Smooth muscle cell (in vitro differentiated cells): ENCODE measurements around the gene BRI3. TPM values are rescaled to one million over a fixed set of nuclear protein-coding genes. Genes with fewer than 3 reads are reported as not detected.

ENCODE experiments used
- DNase-seq: peaks from one replicate; lab custom pipeline; 2025; ENCODE audit not compliant: unreplicated experiment; lab: John Stamatoyannopoulos, UW
- H2AFZ ChIP-seq: fragments of 200-600 bp; sonication (generic); 2 replicates; pipeline ENCODE4 v1.6.0; 2016; ENCODE audit warnings: antibody characterized with exemption, low read depth, mild to moderate bottlenecking
- H3F3A ChIP-seq: fragments of 200-600 bp; sonication (generic); 2 replicates; pipeline ENCODE4 v1.6.0; 2017; ENCODE audit warnings: antibody characterized with exemption, low read depth
- H3K27ac ChIP-seq: fragments of 200-600 bp; sonication (generic); 2 replicates; pipeline ENCODE4 v1.5.1; 2016; ENCODE audit warnings: low read depth, mild to moderate bottlenecking
- H3K27me3 ChIP-seq: fragments of 200-600 bp; sonication (generic); 2 replicates; pipeline ENCODE4 v1.6.1; 2016; ENCODE audit warnings: low read depth, mild to moderate bottlenecking
- H3K36me3 ChIP-seq: fragments of 200-600 bp; sonication (generic); 2 replicates; pipeline ENCODE4 v1.5.1; 2016; ENCODE audit warnings: low read depth
- H3K4me1 ChIP-seq: fragments of 200-600 bp; sonication (generic); 2 replicates; pipeline ENCODE4 v1.5.1; 2016; ENCODE audit warnings: low read depth
- H3K4me2 ChIP-seq: fragments of 200-600 bp; sonication (generic); 2 replicates; pipeline ENCODE4 v1.6.0; 2016; ENCODE audit warnings: mild to moderate bottlenecking
- H3K4me3 ChIP-seq: fragments of 200-600 bp; sonication (generic); 2 replicates; pipeline ENCODE4 v1.5.1; 2016; ENCODE audit warnings: mild to moderate bottlenecking
- H3K79me2 ChIP-seq: fragments of 200-600 bp; sonication (generic); 2 replicates; pipeline ENCODE4 v1.6.0; 2016; ENCODE audit warnings: low read depth, mild to moderate bottlenecking
- H3K9ac ChIP-seq: fragments of 200-600 bp; sonication (generic); 2 replicates; pipeline ENCODE4 v1.6.0; 2016; ENCODE audit warnings: low read depth
- H3K9me3 ChIP-seq: fragments of 200-600 bp; sonication (generic); replicated peaks from 2 replicates; pipeline ENCODE4 v1.5.1; 2016; ENCODE audit warnings: low read depth
- H4K20me1 ChIP-seq: fragments of 200-600 bp; sonication (generic); 2 replicates; pipeline ENCODE4 v1.6.0; 2016; ENCODE audit warnings: low read depth
- WGBS: methylation state at CpG from one replicate; pipeline ENCODE4 v1.1.7; 2016; ENCODE audit warnings: low lambda C conversion rate; 5-methylcytosine and 5-hydroxymethylcytosine counted together
- polyA plus RNA-seq: library from polyadenylated mRNA; unstranded; fragments of >200 nt; fragmentation: Nextera tagmentation; extraction: Ambion mirVana; gene quantifications from 2 replicates; pipeline ENCODE4 v1.2.1, GENCODE V29; 2016
- total RNA-seq: library from RNA; depleted of rRNA; stranded (reverse); fragments of >200 nt; gene quantifications from 2 replicates; pipeline ENCODE4 v1.2.3, GENCODE V29; 2014
- TF ChIP-seq, protein P1 (sequence below): fragments of 200-600 bp; sonication (generic); IDR thresholded peaks from 2 replicates; pipeline ENCODE4 v1.5.1; 2017; ENCODE audit warnings: borderline replicate concordance, mild to moderate bottlenecking, antibody characterized with exemption; ENCODE audit not compliant: insufficient read depth, poor library complexity, severe bottlenecking

BRI3 gene, protein sequence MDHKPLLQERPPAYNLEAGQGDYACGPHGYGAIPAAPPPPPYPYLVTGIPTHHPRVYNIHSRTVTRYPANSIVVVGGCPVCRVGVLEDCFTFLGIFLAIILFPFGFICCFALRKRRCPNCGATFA
- total RNA-seq (58.4 and 70.1 TPM in 2 replicates), polyA plus RNA-seq (83.0 and 84.9 TPM in 2 replicates)

DNA sequence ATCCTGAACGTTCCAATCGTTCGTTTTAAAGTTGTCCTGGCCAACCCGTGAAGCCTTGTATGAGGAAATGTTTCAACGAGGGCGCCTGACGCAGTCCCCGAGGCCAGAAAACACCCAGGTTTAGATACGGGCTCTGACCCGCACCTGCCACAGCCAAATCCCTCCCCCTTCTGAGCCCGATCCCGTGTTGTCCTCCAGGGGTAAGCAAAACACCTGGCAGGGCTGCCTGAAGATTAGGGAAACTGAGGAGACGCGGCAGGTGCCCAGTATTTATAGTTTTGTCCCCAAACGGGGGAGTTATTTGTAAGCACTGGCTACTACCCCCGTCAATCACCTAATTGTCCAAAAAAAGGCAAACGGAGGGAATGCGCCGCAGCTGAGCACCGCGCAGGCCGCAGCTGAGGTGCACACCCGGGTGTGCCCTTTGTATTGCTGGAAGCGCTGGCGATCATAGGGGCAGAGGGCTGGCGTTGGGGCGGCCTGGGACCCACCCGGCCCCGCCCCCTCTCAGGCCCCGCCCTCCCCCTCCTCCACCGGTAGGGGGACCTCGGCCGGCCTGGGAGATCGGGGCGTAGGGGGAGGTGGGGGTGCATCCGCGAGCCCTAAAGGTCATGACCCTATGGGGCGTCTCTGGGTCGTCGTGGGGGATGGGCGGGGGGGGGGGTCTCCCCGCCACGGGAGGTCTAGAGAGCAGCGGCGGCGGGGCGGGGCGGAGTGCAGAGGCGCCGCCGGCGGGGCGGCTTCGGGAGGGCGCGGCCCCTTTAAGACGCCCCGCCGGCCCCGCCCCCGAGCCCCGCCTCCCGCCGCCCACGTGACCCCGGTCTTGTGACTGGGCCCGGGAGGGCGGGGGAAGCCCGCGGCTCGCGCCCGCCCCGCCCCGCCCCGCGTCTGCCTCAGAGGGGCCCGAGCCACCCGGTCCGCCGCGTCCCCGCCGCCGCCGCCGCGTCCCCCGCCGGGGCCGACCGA is at the start of gene BRI3:
Gene BRI3 (plus strand): TSS at position 896 of the 966 bp plus-strand sequence. CDS start 110 bp downstream, outside the sequence.
- WGBS, result 4% methylated on average over 28 of the region's 92 CpGs

GRCh38 chr7:98232263-98232585 is 49.3 kb upstream of the BRI3 start:
- H3K27ac ChIP-seq, result no peak overlapping the region
- no peaks in the 10 kb centered on the region for H4K20me1 ChIP-seq
- H3K9me3 ChIP-seq, result no peaks in the 10 kb centered on the region
- H2AFZ ChIP-seq, result no peak overlapping the region
- H3K4me1 ChIP-seq, result no peaks in the 10 kb centered on the region
- H3K27me3 ChIP-seq, result no peaks in the 10 kb centered on the region
- no peak overlapping the region for H3K4me3 ChIP-seq
- no peaks in the 10 kb centered on the region for H3K79me2 ChIP-seq
- no peaks in the 10 kb centered on the region for H3F3A ChIP-seq
- no peak overlapping the region for H3K9ac ChIP-seq
- no peaks in the 10 kb centered on the region for H3K36me3 ChIP-seq
- H3K4me2 ChIP-seq, result no peak overlapping the region
- no peak for DNase-seq
- 98% methylated on average over 8 of the region's 8 CpGs for WGBS
- TF ChIP-seq, protein P1, sequence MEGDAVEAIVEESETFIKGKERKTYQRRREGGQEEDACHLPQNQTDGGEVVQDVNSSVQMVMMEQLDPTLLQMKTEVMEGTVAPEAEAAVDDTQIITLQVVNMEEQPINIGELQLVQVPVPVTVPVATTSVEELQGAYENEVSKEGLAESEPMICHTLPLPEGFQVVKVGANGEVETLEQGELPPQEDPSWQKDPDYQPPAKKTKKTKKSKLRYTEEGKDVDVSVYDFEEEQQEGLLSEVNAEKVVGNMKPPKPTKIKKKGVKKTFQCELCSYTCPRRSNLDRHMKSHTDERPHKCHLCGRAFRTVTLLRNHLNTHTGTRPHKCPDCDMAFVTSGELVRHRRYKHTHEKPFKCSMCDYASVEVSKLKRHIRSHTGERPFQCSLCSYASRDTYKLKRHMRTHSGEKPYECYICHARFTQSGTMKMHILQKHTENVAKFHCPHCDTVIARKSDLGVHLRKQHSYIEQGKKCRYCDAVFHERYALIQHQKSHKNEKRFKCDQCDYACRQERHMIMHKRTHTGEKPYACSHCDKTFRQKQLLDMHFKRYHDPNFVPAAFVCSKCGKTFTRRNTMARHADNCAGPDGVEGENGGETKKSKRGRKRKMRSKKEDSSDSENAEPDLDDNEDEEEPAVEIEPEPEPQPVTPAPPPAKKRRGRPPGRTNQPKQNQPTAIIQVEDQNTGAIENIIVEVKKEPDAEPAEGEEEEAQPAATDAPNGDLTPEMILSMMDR, result no peak

More for the DNA sequence above, at the start of gene BRI3:
- Histone ChIP-seq H3F3A (peaks cover 4% of the 10 kb centered on the region), H3K9ac (peak within 1 kb of the TSS; percentile 97), H3K27ac (peak within 1 kb of the TSS; percentile 81), H4K20me1 (peaks cover 39% of the 10 kb centered on the region), H3K27me3 (no peaks in the 10 kb centered on the region), H3K4me2 (peak within 1 kb of the TSS; percentile 100), H3K4me1 (peaks cover 44% of the 10 kb centered on the region), H3K36me3 (no peaks in the 10 kb centered on the region), H3K79me2 (peaks cover 43% of the 10 kb centered on the region), H3K4me3 (peak within 1 kb of the TSS; percentile 96), H3K9me3 (no peaks in the 10 kb centered on the region), H2AFZ (peak within 1 kb of the TSS; percentile 69)
- TF ChIP-seq, protein P1, result no peak
- peak; percentile 81 for DNase-seq

DNA sequence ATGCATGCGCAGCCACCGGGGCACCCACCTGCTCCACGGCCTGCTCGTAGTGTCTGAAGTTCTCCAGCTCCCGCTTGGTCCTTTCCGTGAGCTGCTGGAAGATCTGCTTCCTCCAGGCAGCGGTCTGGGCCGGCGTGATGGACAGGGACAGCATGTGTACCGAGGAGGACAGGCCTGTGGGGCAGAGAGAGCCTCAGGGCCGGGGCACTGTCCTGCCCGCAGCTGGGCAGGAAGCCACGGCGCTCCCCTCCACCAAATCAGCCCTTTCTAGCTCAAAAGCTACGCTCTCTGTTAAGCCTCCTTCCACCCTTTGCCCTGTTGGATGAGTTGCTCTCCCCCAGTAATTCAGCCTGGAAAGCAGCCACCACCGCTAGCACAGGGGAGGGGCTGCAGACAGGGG is 48.7 kb upstream of the BRI3 start:
- no peak overlapping the region for H3K27ac ChIP-seq
- TF ChIP-seq, protein P1, result no peak
- WGBS, result 97% methylated on average over 16 of the region's 16 CpGs
- H3K79me2 ChIP-seq, result no peaks in the 10 kb centered on the region
- no peaks in the 10 kb centered on the region for H3K9me3 ChIP-seq
- no peak overlapping the region for H3K4me2 ChIP-seq
- no peaks in the 10 kb centered on the region for H3F3A ChIP-seq
- DNase-seq, result no peak
- no peak overlapping the region for H3K9ac ChIP-seq
- no peak overlapping the region for H2AFZ ChIP-seq
- H3K36me3 ChIP-seq, result no peaks in the 10 kb centered on the region
- H3K27me3 ChIP-seq, result no peaks in the 10 kb centered on the region
- H3K4me1 ChIP-seq, result no peaks in the 10 kb centered on the region
- H4K20me1 ChIP-seq, result no peaks in the 10 kb centered on the region
- H3K4me3 ChIP-seq, result no peak overlapping the region
